Measurements from ENCODE around the gene ERBB4.

The ERBB4 gene

DNA sequence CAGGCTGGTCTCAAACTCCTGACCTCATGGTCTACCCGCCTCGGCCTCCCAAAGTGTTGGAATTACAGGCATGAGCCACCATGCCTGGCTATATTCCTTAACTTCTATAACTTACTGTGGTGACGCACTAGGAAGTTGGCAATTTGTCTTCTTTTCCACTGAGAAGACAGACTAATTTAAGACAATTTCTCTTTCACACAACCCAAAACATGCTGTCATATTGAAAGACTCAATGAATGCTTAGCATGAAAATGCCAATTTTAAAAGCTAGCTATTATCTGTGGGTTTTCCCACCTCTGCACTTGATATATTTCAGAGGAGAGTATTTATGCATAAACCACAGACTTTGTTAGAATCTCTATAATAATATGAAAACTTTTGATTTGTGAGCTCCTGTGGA, 84.5 kb downstream of the ERBB4 start:
- Histone ChIP-seq H3F3A (ENCODE audit: insufficient read depth, low read length) (no peaks in the 10 kb centered on the region), H3K27ac (ENCODE audit: low read length) (no peak overlapping the region), H4K20me1 (ENCODE audit: insufficient read depth, low read length) (no peaks in the 10 kb centered on the region), H3K9ac (ENCODE audit: low read length) (no peak overlapping the region), H2AFZ (ENCODE audit: low read length) (no peak overlapping the region), H3K36me3 (replicated peaks; ENCODE audit: insufficient read depth, low read length) (no peaks in the 10 kb centered on the region), H3K4me3 (ENCODE audit: low read length) (no peak overlapping the region), H3K79me2 (ENCODE audit: low read length) (no peaks in the 10 kb centered on the region), H3K4me2 (ENCODE audit: low read depth, low read length) (no peak overlapping the region), H3K9me2 (replicated peaks; ENCODE audit: insufficient read depth, low read length) (no peaks in the 10 kb centered on the region), H3K4me1 (ENCODE audit: low read length) (no peaks in the 10 kb centered on the region), H3K27me3 (replicated peaks; ENCODE audit: insufficient read depth, low read length) (no peaks in the 10 kb centered on the region), H3K9me3 (replicated peaks; ENCODE audit: insufficient read depth, low read length) (no peaks in the 10 kb centered on the region)
- DNase-seq, result no peak
- TF ChIP-seq, protein P1, sequence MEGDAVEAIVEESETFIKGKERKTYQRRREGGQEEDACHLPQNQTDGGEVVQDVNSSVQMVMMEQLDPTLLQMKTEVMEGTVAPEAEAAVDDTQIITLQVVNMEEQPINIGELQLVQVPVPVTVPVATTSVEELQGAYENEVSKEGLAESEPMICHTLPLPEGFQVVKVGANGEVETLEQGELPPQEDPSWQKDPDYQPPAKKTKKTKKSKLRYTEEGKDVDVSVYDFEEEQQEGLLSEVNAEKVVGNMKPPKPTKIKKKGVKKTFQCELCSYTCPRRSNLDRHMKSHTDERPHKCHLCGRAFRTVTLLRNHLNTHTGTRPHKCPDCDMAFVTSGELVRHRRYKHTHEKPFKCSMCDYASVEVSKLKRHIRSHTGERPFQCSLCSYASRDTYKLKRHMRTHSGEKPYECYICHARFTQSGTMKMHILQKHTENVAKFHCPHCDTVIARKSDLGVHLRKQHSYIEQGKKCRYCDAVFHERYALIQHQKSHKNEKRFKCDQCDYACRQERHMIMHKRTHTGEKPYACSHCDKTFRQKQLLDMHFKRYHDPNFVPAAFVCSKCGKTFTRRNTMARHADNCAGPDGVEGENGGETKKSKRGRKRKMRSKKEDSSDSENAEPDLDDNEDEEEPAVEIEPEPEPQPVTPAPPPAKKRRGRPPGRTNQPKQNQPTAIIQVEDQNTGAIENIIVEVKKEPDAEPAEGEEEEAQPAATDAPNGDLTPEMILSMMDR (IDR thresholded peaks at IDR 0.05; ENCODE audit: low read length), result no peak
- TF ChIP-seq EZH2phosphoT487 (IDR thresholded peaks at IDR 0.05; ENCODE audit: low read length) (no peak), EZH2 (optimal IDR thresholded peaks at IDR 0.05; ENCODE audit: low read depth, low read length) (no peak)

DNA sequence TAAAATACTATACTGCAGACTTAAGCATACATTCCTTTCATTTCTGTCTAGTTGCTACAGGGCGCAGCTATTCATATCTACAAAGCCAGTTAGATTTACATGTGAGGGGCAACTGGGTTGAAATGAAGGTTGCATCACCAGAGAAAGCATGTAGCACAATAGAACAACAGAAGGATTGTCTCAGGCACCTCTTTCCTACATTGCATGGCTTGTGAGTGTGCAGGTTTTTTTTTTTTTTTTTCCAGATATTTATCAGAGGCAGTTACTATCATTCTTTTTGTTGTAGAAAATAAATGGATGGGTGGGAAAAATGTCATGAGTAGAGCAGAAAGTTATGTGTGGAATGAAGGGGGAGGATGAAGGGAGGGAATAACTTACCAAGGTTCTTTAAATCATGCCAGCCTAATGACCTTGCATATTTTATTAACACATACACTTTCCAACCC, 86.8 kb downstream of the ERBB4 start:
- H3K9me3 ChIP-seq (replicated peaks; ENCODE audit: insufficient read depth, low read length), result no peaks in the 10 kb centered on the region
- H4K20me1 ChIP-seq (ENCODE audit: insufficient read depth, low read length), result no peaks in the 10 kb centered on the region
- TF ChIP-seq, protein P1 (IDR thresholded peaks at IDR 0.05; ENCODE audit: low read length), result no peak
- TF ChIP-seq EZH2phosphoT487 (IDR thresholded peaks at IDR 0.05; ENCODE audit: low read length) (no peak), EZH2 (optimal IDR thresholded peaks at IDR 0.05; ENCODE audit: low read depth, low read length) (no peak)
- no peaks in the 10 kb centered on the region for H3K4me1 ChIP-seq (ENCODE audit: low read length)
- H3K9me2 ChIP-seq (replicated peaks; ENCODE audit: insufficient read depth, low read length), result no peaks in the 10 kb centered on the region
- DNase-seq, result no peak
- no peak overlapping the region for H3K27ac ChIP-seq (ENCODE audit: low read length)
- no peak overlapping the region for H3K9ac ChIP-seq (ENCODE audit: low read length)
- H3F3A ChIP-seq (ENCODE audit: insufficient read depth, low read length), result no peaks in the 10 kb centered on the region
- H3K27me3 ChIP-seq (replicated peaks; ENCODE audit: insufficient read depth, low read length), result no peaks in the 10 kb centered on the region
- H2AFZ ChIP-seq (ENCODE audit: low read length), result no peak overlapping the region
- H3K79me2 ChIP-seq (ENCODE audit: low read length), result no peaks in the 10 kb centered on the region
- H3K36me3 ChIP-seq (replicated peaks; ENCODE audit: insufficient read depth, low read length), result no peaks in the 10 kb centered on the region
- no peak overlapping the region for H3K4me2 ChIP-seq (ENCODE audit: low read depth, low read length)
- H3K4me3 ChIP-seq (ENCODE audit: low read length), result no peak overlapping the region

- Histone ChIP-seq H4K20me1 (ENCODE audit: insufficient read depth, low read length) (no peaks in the 10 kb centered on the region), H3K4me3 (ENCODE audit: low read length) (no peak overlapping the region), H3F3A (ENCODE audit: insufficient read depth, low read length) (no peaks in the 10 kb centered on the region), H3K36me3 (replicated peaks; ENCODE audit: insufficient read depth, low read length) (no peaks in the 10 kb centered on the region), H3K4me2 (ENCODE audit: low read depth, low read length) (no peak overlapping the region), H2AFZ (ENCODE audit: low read length) (no peak overlapping the region), H3K27me3 (replicated peaks; ENCODE audit: insufficient read depth, low read length) (no peaks in the 10 kb centered on the region), H3K4me1 (ENCODE audit: low read length) (no peaks in the 10 kb centered on the region), H3K9ac (ENCODE audit: low read length) (no peak overlapping the region), H3K79me2 (ENCODE audit: low read length) (no peaks in the 10 kb centered on the region), H3K9me2 (replicated peaks; ENCODE audit: insufficient read depth, low read length) (no peaks in the 10 kb centered on the region), H3K27ac (ENCODE audit: low read length) (no peak overlapping the region), H3K9me3 (replicated peaks; ENCODE audit: insufficient read depth, low read length) (no peaks in the 10 kb centered on the region)
- TF ChIP-seq, protein P1 (IDR thresholded peaks at IDR 0.05; ENCODE audit: low read length), result no peak
- TF ChIP-seq EZH2phosphoT487 (IDR thresholded peaks at IDR 0.05; ENCODE audit: low read length), result no peak
- TF ChIP-seq EZH2 (optimal IDR thresholded peaks at IDR 0.05; ENCODE audit: low read depth, low read length), result no peak
- DNase-seq, result no peak
These were observed 89.9 kb downstream of the ERBB4 start for GRCh38 chr2:212448698-212449097.

All from MM.1S (cell line).